Endothelial cell of umbilical vein (primary cell): Measurements from ENCODE around the gene SVEP1. TPM values are rescaled to one million over a fixed set of nuclear protein-coding genes. Genes with fewer than 3 reads are reported as not detected.

ENCODE experiments used
- BruUV-seq: library from RNA; stranded (reverse); fragments of 400-500 nt; replicated peaks from 2 replicates; lab custom pipeline; 2021; lab: Mats Ljungman, UMichigan
- CTCF ChIA-PET: fragments of 300-600, 350-600 bp; sonication (Branson Sonifier 250); formaldehyde crosslinking; loops from one replicate; lab custom pipeline; 2021; ENCODE audit warnings: antibody characterized with exemption, inconsistent platforms; lab: Charles Lee
- POLR2A ChIA-PET: fragments of 300-600, 350-600 bp; sonication (Branson Sonifier 250); formaldehyde crosslinking; loops from one replicate; lab custom pipeline; 2021; ENCODE audit warnings: antibody characterized with exemption, inconsistent platforms; lab: Charles Lee
- DNase-seq: peaks from one replicate; pipeline ENCODE4 v3.0.0-alpha.2; 2011; ENCODE audit warnings: low read depth, low spot score
- FAIRE-seq: peaks from 2 replicates; lab custom pipeline; 2011; peaks lifted over from hg19 to GRCh38; lab: Jason Lieb, UNC
- H2AFZ ChIP-seq: 2 replicates; pipeline ENCODE4 v1.6.0; 2012; ENCODE audit warnings: low read depth, low read length, control low read depth, inconsistent platforms
- H3K27ac ChIP-seq: 2 replicates; pipeline ENCODE4 v1.5.1; 2011; ENCODE audit warnings: low read depth, mild to moderate bottlenecking, control low read depth, low read length, moderate library complexity; ENCODE audit not compliant: insufficient read depth
- H3K27me3 ChIP-seq, 2 experiments: 2 replicates each; pipeline versions ENCODE4 v1.6.0 to v1.6.1; 2011; ENCODE audit warnings: low read length in 2 of 2, mixed read lengths in 1 of 2; ENCODE audit not compliant: control insufficient read depth in 2 of 2, insufficient read depth in 2 of 2
- H3K36me3 ChIP-seq, 2 experiments: 2 replicates in 1 of 2; 3 replicates in 1 of 2; pipeline ENCODE4 v1.5.1; 2011; ENCODE audit warnings: low read length in 2 of 2, mild to moderate bottlenecking in 1 of 2, moderate library complexity in 1 of 2; ENCODE audit not compliant: control insufficient read depth in 2 of 2, insufficient read depth in 2 of 2; ENCODE audit errors: extremely low read depth in 1 of 2
- H3K4me1 ChIP-seq: 3 replicates; pipeline ENCODE4 v1.5.1; 2011; ENCODE audit warnings: mild to moderate bottlenecking, low read length; ENCODE audit not compliant: control insufficient read depth, insufficient read depth; ENCODE audit errors: extremely low read depth
- H3K4me2 ChIP-seq: 2 replicates; pipeline ENCODE4 v1.6.1; 2011; ENCODE audit warnings: low read length, control low read depth, mixed read lengths; ENCODE audit not compliant: insufficient read depth
- H3K4me3 ChIP-seq, 3 experiments: fragments of 200-600 bp in 1 of 3; sonication (generic), shearing (Covaris generic) in 1 of 3; replicated peaks in 1 of 3; 2 replicates each; pipeline ENCODE4 v1.5.1; 2011 to 2016; ENCODE audit warnings: control low read depth in 3 of 3, low read length in 3 of 3, mild to moderate bottlenecking in 2 of 3, inconsistent platforms in 1 of 3, low read depth in 1 of 3, moderate library complexity in 1 of 3; ENCODE audit not compliant: insufficient read depth in 1 of 3
- H3K79me2 ChIP-seq: 2 replicates; pipeline ENCODE4 v1.6.0; 2012; ENCODE audit warnings: low read length, inconsistent platforms; ENCODE audit not compliant: control insufficient read depth, insufficient read depth
- H3K9ac ChIP-seq: replicated peaks from 2 replicates; pipeline ENCODE3; 2011; ENCODE audit warnings: low read length, control low read depth; ENCODE audit not compliant: insufficient read depth; ENCODE audit errors: extremely low read depth
- H3K9me1 ChIP-seq: replicated peaks from 3 replicates; pipeline ENCODE4 v1.6.0; 2011; ENCODE audit warnings: mild to moderate bottlenecking, low read length; ENCODE audit not compliant: control insufficient read depth, insufficient read depth; ENCODE audit errors: extremely low read depth
- H3K9me3 ChIP-seq: replicated peaks from 2 replicates; pipeline ENCODE4 v1.5.1; 2012; ENCODE audit warnings: low read length, inconsistent platforms; ENCODE audit not compliant: control insufficient read depth, insufficient read depth
- H4K20me1 ChIP-seq: replicated peaks from 2 replicates; pipeline ENCODE3; 2011; ENCODE audit warnings: mild to moderate bottlenecking, low read length; ENCODE audit not compliant: control insufficient read depth, insufficient read depth; ENCODE audit errors: extremely low read depth
- CTCF ChIP-seq, 2 donors: IDR thresholded peaks; 1 replicate in 1 of 2; 2 replicates in 1 of 2; pipeline ENCODE4 v1.5.1; 2011; ENCODE audit warnings: low read length in 2 of 2, mild to moderate bottlenecking in 2 of 2, moderate library complexity in 2 of 2, control low read depth in 1 of 2, inconsistent platforms in 1 of 2, low read depth in 1 of 2; ENCODE audit not compliant: insufficient read depth in 1 of 2; ENCODE audit errors: extremely low read depth in 1 of 2
- EZH2 ChIP-seq: IDR thresholded peaks from 2 replicates; pipeline ENCODE4 v1.6.1; 2012; ENCODE audit warnings: borderline replicate concordance, low read depth, mild to moderate bottlenecking, moderate library complexity, low read length, inconsistent platforms; ENCODE audit not compliant: severe bottlenecking
- FOS ChIP-seq: IDR thresholded peaks from 2 replicates; pipeline ENCODE4 v1.6.1; 2011; ENCODE audit warnings: mild to moderate bottlenecking, low read length, moderate library complexity, borderline replicate concordance; ENCODE audit not compliant: insufficient read depth
- GATA2 ChIP-seq: IDR thresholded peaks from 2 replicates; pipeline ENCODE4 v1.7.0; 2011; ENCODE audit warnings: low read depth, mild to moderate bottlenecking, moderate library complexity, mixed read lengths, low read length; ENCODE audit not compliant: insufficient read length, insufficient read depth
- JUN ChIP-seq: IDR thresholded peaks from 2 replicates; pipeline ENCODE4 v1.6.1; 2011; ENCODE audit warnings: borderline replicate concordance, low read depth; ENCODE audit not compliant: insufficient read length, insufficient read depth
- MYC ChIP-seq: IDR thresholded peaks from one replicate; pipeline ENCODE4 v1.6.1; 2011; ENCODE audit warnings: mild to moderate bottlenecking, low read depth, low read length
- POLR2AphosphoS5 ChIP-seq: IDR thresholded peaks from 2 replicates; pipeline ENCODE4 v1.6.1; 2012; ENCODE audit warnings: low read depth, mild to moderate bottlenecking, control low read depth, low read length, moderate library complexity; ENCODE audit not compliant: insufficient read depth
- dilution Hi-C: fragments of 300-500 bp; cut with MboI; formaldehyde crosslinking; loops from one replicate; pipeline ENCODE4 v1.15.0; 2019; ENCODE audit warnings: low sequenced_read_pairs; ENCODE audit not compliant: extremely low pct_ligation_motif_present
- intact Hi-C: fragments of 100-400 bp; cut with micrococcal nuclease; formaldehyde crosslinking; loops from one replicate; pipeline ENCODE4 v1.10.0; 2022
- polyA plus RNA-seq, 4 experiments: library from polyadenylated mRNA; depleted of rRNA in 3 of 4; stranded (reverse) in 3 of 4; unstranded in 1 of 4; fragments of >200 nt; gene quantifications; 2 replicates each; pipeline versions ENCODE4 v1.2.1 to v1.2.3, GENCODE V29; 2011 to 2012; ENCODE audit warnings: missing spikeins in 1 of 4
- total RNA-seq: library from RNA; stranded (reverse); gene quantifications from 2 replicates; pipeline ENCODE4 v1.2.3, GENCODE V29; 2021

Gene SVEP1
- total and polyA plus RNA-seq, 2 donors (not counting 3 experiments of a cell fraction or from before 2014, with no cell fraction given), result 0.04 to 0.29 TPM

- no peaks in the 10 kb centered on the region for H3K36me3 ChIP-seq
- H3K9me1 ChIP-seq, result no peaks in the 10 kb centered on the region
- no TSS peak for BruUV-seq
- no peak overlapping the region for H3K4me3 ChIP-seq
- intact Hi-C loops, result no loop called here
- H3K27me3 ChIP-seq, result no peaks in the 10 kb centered on the region
- CTCF ChIA-PET, result no interaction called here
- DNase-seq, result no peak
- no peak overlapping the region for H3K4me2 ChIP-seq
- H3K79me2 ChIP-seq, result no peaks in the 10 kb centered on the region
- H3K9ac ChIP-seq, result no peak overlapping the region
- TF ChIP-seq EZH2 (no peak), POLR2AphosphoS5 (no peak), JUN (no peak), MYC (no peak), CTCF (IDR thresholded peaks at IDR 0.05; ENCODE audit: extremely low read depth in 1 of 2, insufficient read depth in 1 of 2, low read depth in 1 of 2, low read length in 2 of 2) (no peak), GATA2 (no peak), FOS (no peak)
- H3K4me1 ChIP-seq, result no peaks in the 10 kb centered on the region
- H2AFZ ChIP-seq, result no peak overlapping the region
- no peak for FAIRE-seq
- dilution Hi-C loops, result no loop called here
- H4K20me1 ChIP-seq, result no peaks in the 10 kb centered on the region
- no peak overlapping the region for H3K27ac ChIP-seq
- POLR2A ChIA-PET, result no interaction called here
- H3K9me3 ChIP-seq, result no peaks in the 10 kb centered on the region
These were observed 222.0 kb downstream of the SVEP1 start for GRCh38 chr9:110357505-110357904.
